Psoas muscle (tissue), 8 donors: Measurements from ENCODE around the gene BCL2L11. TPM values are rescaled to one million over a fixed set of nuclear protein-coding genes. Genes with fewer than 3 reads are reported as not detected.

Experiments
- ATAC-seq, 4 donors: fragments of 200-7000 bp; cut with Tn5 transposase; one replicate each; pipeline ENCODE4 v1.9.1; 2020; ENCODE audit warnings: moderate library complexity in 3 of 4, mild to moderate bottlenecking in 2 of 4
- DNase-seq, 2 donors: peaks; one replicate each; pipeline ENCODE4 v3.0.0-alpha.2; 2020
- H3K27ac ChIP-seq: fragments of 200-600 bp; one replicate; pipeline ENCODE4 v1.8.0; 2022
- H3K27me3 ChIP-seq, 3 donors: fragments of 200-600 bp in 1 of 3; one replicate each; pipeline versions ENCODE4 v1.6.1 to v1.8.0; 2013 to 2022; ENCODE audit warnings: low read length in 2 of 3, mild to moderate bottlenecking in 2 of 3, moderate library complexity in 1 of 3; ENCODE audit not compliant: insufficient read depth in 3 of 3
- H3K36me3 ChIP-seq, 2 donors: fragments of 200-600 bp in 1 of 2; one replicate each; pipeline versions ENCODE4 v1.6.1 to v1.8.0; 2013 to 2022; ENCODE audit warnings: low read depth in 1 of 2, mild to moderate bottlenecking in 1 of 2, moderate library complexity in 1 of 2; ENCODE audit not compliant: insufficient read depth in 1 of 2
- H3K4me1 ChIP-seq: fragments of 200-600 bp; one replicate; pipeline ENCODE4 v1.8.0; 2022
- H3K4me3 ChIP-seq: fragments of 200-600 bp; one replicate; pipeline ENCODE4 v1.8.0; 2022; ENCODE audit warnings: mild to moderate bottlenecking
- H3K9me3 ChIP-seq: fragments of 200-600 bp; one replicate; pipeline ENCODE4 v1.8.0; 2022
- CTCF ChIP-seq: fragments of 200-600 bp; IDR thresholded peaks from one replicate; pipeline ENCODE4 v1.8.0; 2022; ENCODE audit warnings: antibody characterized with exemption
- WGBS, 3 donors: extraction: QIAGEN DNeasy Blood & Tissue Kit; methylation state at CpG; one replicate each; pipeline versions ENCODE4 v1.1.6 to v1.1.7; 2013; 5-methylcytosine and 5-hydroxymethylcytosine counted together
- intact Hi-C, 2 donors: fragments of 100-400 bp; cut with DNase I; formaldehyde crosslinking; loops; one replicate each; pipeline versions ENCODE4 v1.11.0 to v1.14.2; 2022
- polyA plus RNA-seq, 3 donors: library from polyadenylated mRNA; stranded (reverse); fragments of 200-250 nt; gene quantifications; one replicate each; pipeline ENCODE4 v1.2.3, GENCODE V29; 2013
- total RNA-seq, 4 donors: library from RNA; stranded (reverse); fragmentation: NEBNext Ultra II Directional in 2 of 4; extraction: Animal tissue kit (Norgen Biotek cat#: 25700) in 2 of 4; gene quantifications; one replicate each; pipeline versions ENCODE4 v1.2.1 to v1.2.4, GENCODE V29; 2021 to 2023
- donor health status: healthy with polysubstance abuse.
- donor health status: DM: no; HTN: no; CAD: no; lungs with moderate emphysema.
- donor health status: Bipolar disorder and iron deficiency.
- donor health status: healthy.
- donor health status: DM: yes; HTN: yes; CAD: no.
- donor health status: DM: no; HTN: no; CAD: no.
- donor health status: DM: no; HTN: no; CAD: no.
- donor health status: DM: yes; HTN: yes; CAD: no.

BCL2L11 gene
- total and polyA plus RNA-seq, 7 donors: 2.5 to 25.4 (median 8.2) TPM

GRCh38 chr2:111169924-111170323, 49.2 kb downstream of the BCL2L11 start:
- H3K9me3 ChIP-seq: no peaks in the 10 kb centered on the region
- DNase-seq: no peak
- peaks cover 20% of the 10 kb centered on the region for H3K4me1 ChIP-seq
- H3K4me3 ChIP-seq: no peak overlapping the region
- TF ChIP-seq CTCF: no peak
- H3K27ac ChIP-seq: no peak overlapping the region
- no peaks in the 10 kb centered on the region for H3K27me3 ChIP-seq
- ATAC-seq: no peak
- 82 to 93% (median 91%) methylated on average over 3 of the region's 3 CpGs for WGBS, 3 donors
- intact Hi-C loops: no loop called here
- peaks cover 0 to 14% of the 10 kb centered on the region in 2 donors for H3K36me3 ChIP-seq

- no peaks in the 10 kb centered on the region for H3K36me3 ChIP-seq
- H3K4me1 ChIP-seq: peaks cover 17% of the 10 kb centered on the region
- DNase-seq (no peak), ATAC-seq (no peak)
- intact Hi-C loops: no loop called here
- no peak for TF ChIP-seq CTCF
- H3K4me3 ChIP-seq: no peak overlapping the region
- no peaks in the 10 kb centered on the region for H3K9me3 ChIP-seq
- H3K27me3 ChIP-seq: no peaks in the 10 kb centered on the region
- 86 to 91% (median 87%) methylated on average over 10 of the region's 10 CpGs for WGBS, 3 donors
- no peak overlapping the region for H3K27ac ChIP-seq
Measured at GRCh38 chr2:111171337-111171930, 50.7 kb downstream of the BCL2L11 start.

GRCh38 chr2:111172666-111173065, 52.0 kb downstream of the BCL2L11 start:
- Histone ChIP-seq H3K4me3 (no peak overlapping the region), H3K27me3 (no peaks in the 10 kb centered on the region), H3K9me3 (no peaks in the 10 kb centered on the region), H3K36me3 (no peaks in the 10 kb centered on the region), H3K27ac (no peak overlapping the region), H3K4me1 (peaks cover 15% of the 10 kb centered on the region)
- no peak for TF ChIP-seq CTCF
- 86 to 94% (median 86%) methylated on average over 5 of the region's 5 CpGs for WGBS, 3 donors
- intact Hi-C loops: no loop called here
- DNase-seq (no peak), ATAC-seq (no peak)

- no peak overlapping the region for H3K27ac ChIP-seq
- no peaks in the 10 kb centered on the region for H3K9me3 ChIP-seq
- H3K4me1 ChIP-seq: peaks cover 8% of the 10 kb centered on the region
- no peak for ATAC-seq
- WGBS, 3 donors: 93 to 95% (median 95%) methylated on average over 7 of the region's 7 CpGs
- no peak for DNase-seq
- H3K36me3 ChIP-seq: no peaks in the 10 kb centered on the region
- H3K4me3 ChIP-seq: no peak overlapping the region
- intact Hi-C loops: no loop called here
- no peak for TF ChIP-seq CTCF
- H3K27me3 ChIP-seq: no peaks in the 10 kb centered on the region
Measured at GRCh38 chr2:111173338-111173737, 52.6 kb downstream of the BCL2L11 start.

- Histone ChIP-seq H3K36me3 (no peaks in the 10 kb centered on the region), H3K27me3 (no peaks in the 10 kb centered on the region), H3K27ac (no peak overlapping the region), H3K4me1 (peaks cover 3% of the 10 kb centered on the region), H3K9me3 (no peaks in the 10 kb centered on the region), H3K4me3 (no peak overlapping the region)
- no peak for TF ChIP-seq CTCF
- 94 to 95% (median 94%) methylated on average over 6 of the region's 6 CpGs for WGBS, 3 donors
- intact Hi-C loops: no loop called here
- ATAC-seq (no peak), DNase-seq (no peak)
Measured at GRCh38 chr2:111173856-111174255, 53.1 kb downstream of the BCL2L11 start.
